Adrenal gland (tissue), 12 donors: ENCODE measurements around the gene ACTL7B. TPM values are rescaled to one million over a fixed set of nuclear protein-coding genes. Genes with fewer than 3 reads are reported as not detected.

Experiments
- DNase-seq, 7 donors: peaks; one replicate each; pipeline ENCODE4 v3.0.0-alpha.2; 2019 to 2020
- H3K27ac ChIP-seq, 5 donors: fragments of 200-600 bp; sonication (generic) in 4 of 5; 1 replicate in 3 of 5; 2 replicates in 2 of 5; pipeline versions ENCODE4 v1.5.1 to v1.8.0; 2016 to 2020; ENCODE audit warnings: mild to moderate bottlenecking in 1 of 5
- H3K27me3 ChIP-seq: fragments of 200-600 bp; 2 replicates; pipeline ENCODE4 v1.8.0; 2021
- H3K36me3 ChIP-seq, 2 donors: fragments of 200-600 bp; replicated peaks in 1 of 2; 1 replicate in 1 of 2; 2 replicates in 1 of 2; pipeline versions ENCODE4 v1.5.1 to v1.8.0; 2018 to 2022
- H3K4me1 ChIP-seq, 2 donors: fragments of 200-600 bp; replicated peaks in 1 of 2; 1 replicate in 1 of 2; 2 replicates in 1 of 2; pipeline versions ENCODE4 v1.5.1 to v1.8.0; 2018 to 2021
- H3K4me3 ChIP-seq, 4 donors: fragments of 200-600 bp; sonication (generic) in 3 of 4; one replicate each; pipeline ENCODE4 v1.5.1; 2016 to 2018
- H3K9me3 ChIP-seq, 3 donors: fragments of 200-600 bp; sonication (generic) in 1 of 3; replicated peaks in 1 of 3; 1 replicate in 2 of 3; 2 replicates in 1 of 3; pipeline versions ENCODE4 v1.5.1 to v1.8.0; 2016 to 2021
- CTCF ChIP-seq, 6 experiments: fragments of 450-650 bp in 4 of 6; fragments of 200-600 bp in 2 of 6; sonication (generic) in 1 of 6; IDR thresholded peaks; 1 replicate in 5 of 6; 2 replicates in 1 of 6; pipeline versions ENCODE4 v1.5.1 to v1.8.0; 2016 to 2021; ENCODE audit warnings: antibody characterized with exemption in 6 of 6, mild to moderate bottlenecking in 2 of 6, moderate library complexity in 1 of 6
- POLR2A ChIP-seq, 2 donors: fragments of 450-650 bp; IDR thresholded peaks; one replicate each; pipeline ENCODE4 v1.6.1; 2017; ENCODE audit warnings: antibody characterized with exemption in 2 of 2, mild to moderate bottlenecking in 2 of 2, moderate library complexity in 1 of 2
- WGBS, 4 donors: extraction: QIAGEN DNeasy Blood & Tissue Kit in 2 of 4; methylation state at CpG; one replicate each; pipeline versions ENCODE4 v1.1.5 to v1.1.7; 2013 to 2017; 5-methylcytosine and 5-hydroxymethylcytosine counted together
- intact Hi-C, 2 donors: fragments of 100-400 bp; cut with DNase I; formaldehyde crosslinking; loops; one replicate each; pipeline versions ENCODE4 v1.14.1 to v1.15.0; 2022 to 2023
- polyA plus RNA-seq, 3 donors: library from polyadenylated mRNA; stranded (reverse); fragments of 200-250 nt in 2 of 3; fragments of 350-450 nt in 1 of 3; fragmentation: Illumina TruSeq in 1 of 3; extraction: RNeasy Lipid Tissue Mini Kit (QIAGEN cat#74804) in 1 of 3; gene quantifications; one replicate each; pipeline ENCODE4 v1.2.3, GENCODE V29; 2013 to 2014
- total RNA-seq, 9 donors: library from RNA; depleted of rRNA in 4 of 9; stranded (reverse); fragments of >200 nt in 4 of 9; fragments of 120-200 nt in 1 of 9; fragmentation: NEBNext Ultra II Directional in 1 of 9; extraction: Animal tissue kit (Norgen Biotek cat#: 25700) in 1 of 9; gene quantifications; one replicate each; pipeline versions ENCODE4 v1.1.0 to v1.2.4, GENCODE V29; 2013 to 2023
- donor health status: healthy with polysubstance abuse.
- donor health status: Bipolar disorder and iron deficiency.
- donor health status: DM: yes; HTN: yes; CAD: no.
- donor health status: DM: no; HTN: no; CAD: no.
- donor health status: DM: no; HTN: no; CAD: no.
- donor health status: DM: yes; HTN: yes; CAD: no.

ACTL7B gene
- total and polyA plus RNA-seq, 12 donors: 0.12 to 0.95 (median 0.27) TPM; not detected in 4

- Histone ChIP-seq H3K27me3 (no peaks in the 10 kb centered on the region), H3K4me3 (no peak overlapping the region), H3K9me3 (no peaks in the 10 kb centered on the region), H3K36me3 (no peaks in the 10 kb centered on the region), H3K4me1 (no peaks in the 10 kb centered on the region), H3K27ac (no peak overlapping the region)
- intact Hi-C loops: no loop called here
- WGBS, 4 donors: 70 to 83% (median 75%) methylated on average over 3 of the region's 3 CpGs
- no peak for TF ChIP-seq POLR2A (IDR thresholded peaks at IDR 0.05)
- no peak for TF ChIP-seq CTCF (IDR thresholded peaks at IDR 0.05)
- no peak for DNase-seq
Observed at GRCh38 chr9:108859459-108860114, 3.8 kb upstream of the ACTL7B start.

GRCh38 chr9:108857572-108857971 is 1.8 kb upstream of the ACTL7B start:
- Histone ChIP-seq H3K4me3 (no peak overlapping the region), H3K9me3 (no peaks in the 10 kb centered on the region), H3K27me3 (no peaks in the 10 kb centered on the region), H3K27ac (no peak overlapping the region), H3K36me3 (no peaks in the 10 kb centered on the region), H3K4me1 (no peaks in the 10 kb centered on the region)
- no peak for TF ChIP-seq POLR2A (IDR thresholded peaks at IDR 0.05)
- no peak for TF ChIP-seq CTCF (IDR thresholded peaks at IDR 0.05)
- no peak for DNase-seq
- 81 to 89% (median 88%) methylated on average over 6 of the region's 6 CpGs for WGBS, 4 donors
- intact Hi-C loops: no loop called here

- DNase-seq: no peak
- no peaks in the 10 kb centered on the region for H3K4me1 ChIP-seq
- intact Hi-C loops: no loop called here
- H3K27me3 ChIP-seq: no peaks in the 10 kb centered on the region
- TF ChIP-seq POLR2A (IDR thresholded peaks at IDR 0.05): no peak
- TF ChIP-seq CTCF (IDR thresholded peaks at IDR 0.05): no peak
- 96 to 98% (median 97%) methylated on average over 7 to 25 of the region's 25 CpGs for WGBS, 4 donors
- no peak overlapping the region for H3K4me3 ChIP-seq
- no peak overlapping the region for H3K27ac ChIP-seq
- no peaks in the 10 kb centered on the region for H3K9me3 ChIP-seq
- H3K36me3 ChIP-seq: no peaks in the 10 kb centered on the region
Observed at GRCh38 chr9:108855529-108855886, 278 bp downstream of the ACTL7B start.

- H3K27ac ChIP-seq: no peak overlapping the region
- no peaks in the 10 kb centered on the region for H3K9me3 ChIP-seq
- no peaks in the 10 kb centered on the region for H3K4me1 ChIP-seq
- DNase-seq: no peak
- 92 to 96% (median 95%) methylated on average over 26 to 59 of the region's 59 CpGs for WGBS, 4 donors
- H3K36me3 ChIP-seq: no peaks in the 10 kb centered on the region
- H3K27me3 ChIP-seq: no peaks in the 10 kb centered on the region
- TF ChIP-seq POLR2A (IDR thresholded peaks at IDR 0.05): no peak
- no peak for TF ChIP-seq CTCF (IDR thresholded peaks at IDR 0.05)
- intact Hi-C loops: no loop called here
- H3K4me3 ChIP-seq: no peak overlapping the region
Observed at GRCh38 chr9:108854641-108855528, 901 bp downstream of the ACTL7B start.
